ENCODE results near the gene PDE8B.

PDE8B gene

DNA sequence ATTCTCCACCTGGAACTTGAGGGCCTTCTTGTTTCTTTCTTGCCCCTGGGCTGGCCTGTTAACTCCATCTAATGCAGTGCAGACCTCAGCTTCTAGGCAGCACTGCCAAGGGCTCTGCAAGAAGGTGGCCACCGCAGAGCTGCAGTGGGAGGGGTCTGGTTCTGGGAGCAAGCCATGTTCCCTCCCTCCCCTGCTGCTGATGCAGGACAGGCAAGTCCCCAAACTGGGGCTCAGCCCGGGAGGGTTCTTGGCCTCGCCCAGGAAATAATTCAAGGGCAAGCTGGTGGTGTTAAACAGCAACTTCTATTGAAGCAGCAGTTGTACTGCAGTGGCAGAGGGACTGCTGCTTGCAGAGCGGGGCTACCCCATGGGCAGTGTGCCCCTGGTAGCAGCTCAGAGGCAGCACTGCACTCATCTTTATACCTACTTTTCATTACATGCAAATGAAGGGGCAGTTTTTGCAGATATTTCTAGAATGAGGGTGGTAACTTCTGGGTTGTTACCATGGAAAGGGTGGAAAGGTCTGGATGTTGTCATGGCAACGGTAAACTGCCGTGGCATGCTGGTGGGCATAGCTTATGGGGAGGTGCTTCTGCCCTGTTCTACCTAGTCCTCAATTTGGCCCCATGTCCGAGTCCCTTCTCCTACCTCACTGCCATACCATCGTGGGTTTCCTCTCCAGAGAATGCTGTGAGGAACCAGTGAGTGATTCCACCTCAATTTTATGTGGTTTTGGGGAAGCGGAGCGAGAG is 199.6 kb downstream of the PDE8B start:
- TF ChIP-seq, protein P1, sequence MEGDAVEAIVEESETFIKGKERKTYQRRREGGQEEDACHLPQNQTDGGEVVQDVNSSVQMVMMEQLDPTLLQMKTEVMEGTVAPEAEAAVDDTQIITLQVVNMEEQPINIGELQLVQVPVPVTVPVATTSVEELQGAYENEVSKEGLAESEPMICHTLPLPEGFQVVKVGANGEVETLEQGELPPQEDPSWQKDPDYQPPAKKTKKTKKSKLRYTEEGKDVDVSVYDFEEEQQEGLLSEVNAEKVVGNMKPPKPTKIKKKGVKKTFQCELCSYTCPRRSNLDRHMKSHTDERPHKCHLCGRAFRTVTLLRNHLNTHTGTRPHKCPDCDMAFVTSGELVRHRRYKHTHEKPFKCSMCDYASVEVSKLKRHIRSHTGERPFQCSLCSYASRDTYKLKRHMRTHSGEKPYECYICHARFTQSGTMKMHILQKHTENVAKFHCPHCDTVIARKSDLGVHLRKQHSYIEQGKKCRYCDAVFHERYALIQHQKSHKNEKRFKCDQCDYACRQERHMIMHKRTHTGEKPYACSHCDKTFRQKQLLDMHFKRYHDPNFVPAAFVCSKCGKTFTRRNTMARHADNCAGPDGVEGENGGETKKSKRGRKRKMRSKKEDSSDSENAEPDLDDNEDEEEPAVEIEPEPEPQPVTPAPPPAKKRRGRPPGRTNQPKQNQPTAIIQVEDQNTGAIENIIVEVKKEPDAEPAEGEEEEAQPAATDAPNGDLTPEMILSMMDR (IDR thresholded peaks at IDR 0.05; ENCODE audit: extremely low read depth, missing control alignments) = no peak
- DNase-seq (ENCODE audit: low spot score) = no peak

DNA sequence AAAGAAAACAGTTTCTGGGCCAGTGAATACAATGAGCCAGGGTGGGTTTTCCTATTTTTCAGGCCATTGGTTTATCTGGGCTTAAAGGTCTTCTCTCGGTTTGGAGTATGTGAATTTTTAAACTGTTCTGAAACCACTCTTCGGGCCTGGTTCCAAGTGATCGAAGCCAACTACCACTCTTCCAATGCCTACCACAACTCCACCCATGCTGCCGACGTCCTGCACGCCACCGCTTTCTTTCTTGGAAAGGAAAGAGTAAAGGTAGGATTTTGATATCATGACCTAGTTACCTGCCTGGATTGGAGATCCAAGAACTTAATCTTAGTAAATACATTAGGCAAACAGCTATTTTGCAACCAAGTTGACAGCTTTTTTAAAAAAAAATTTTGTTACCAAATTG is 202.6 kb downstream of the PDE8B start:
- TF ChIP-seq, protein P1 (IDR thresholded peaks at IDR 0.05; ENCODE audit: extremely low read depth, missing control alignments) = no peak
- DNase-seq (ENCODE audit: low spot score) = no peak

DNA sequence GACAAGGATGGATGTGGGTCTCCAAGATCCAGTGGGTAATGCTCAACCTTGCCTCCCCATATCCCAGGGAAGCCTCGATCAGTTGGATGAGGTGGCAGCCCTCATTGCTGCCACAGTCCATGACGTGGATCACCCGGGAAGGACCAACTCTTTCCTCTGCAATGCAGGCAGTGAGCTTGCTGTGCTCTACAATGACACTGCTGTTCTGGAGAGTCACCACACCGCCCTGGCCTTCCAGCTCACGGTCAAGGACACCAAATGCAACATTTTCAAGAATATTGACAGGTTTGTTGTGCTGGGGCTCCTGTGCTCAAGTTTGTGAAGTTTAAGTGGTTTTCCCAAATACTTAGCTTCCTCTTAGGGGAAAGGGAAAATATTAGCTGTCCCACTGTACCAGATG is 207.7 kb downstream of the PDE8B start:
- no peak for DNase-seq (ENCODE audit: low spot score)
- TF ChIP-seq, protein P1 (IDR thresholded peaks at IDR 0.05; ENCODE audit: extremely low read depth, missing control alignments) = no peak

DNA sequence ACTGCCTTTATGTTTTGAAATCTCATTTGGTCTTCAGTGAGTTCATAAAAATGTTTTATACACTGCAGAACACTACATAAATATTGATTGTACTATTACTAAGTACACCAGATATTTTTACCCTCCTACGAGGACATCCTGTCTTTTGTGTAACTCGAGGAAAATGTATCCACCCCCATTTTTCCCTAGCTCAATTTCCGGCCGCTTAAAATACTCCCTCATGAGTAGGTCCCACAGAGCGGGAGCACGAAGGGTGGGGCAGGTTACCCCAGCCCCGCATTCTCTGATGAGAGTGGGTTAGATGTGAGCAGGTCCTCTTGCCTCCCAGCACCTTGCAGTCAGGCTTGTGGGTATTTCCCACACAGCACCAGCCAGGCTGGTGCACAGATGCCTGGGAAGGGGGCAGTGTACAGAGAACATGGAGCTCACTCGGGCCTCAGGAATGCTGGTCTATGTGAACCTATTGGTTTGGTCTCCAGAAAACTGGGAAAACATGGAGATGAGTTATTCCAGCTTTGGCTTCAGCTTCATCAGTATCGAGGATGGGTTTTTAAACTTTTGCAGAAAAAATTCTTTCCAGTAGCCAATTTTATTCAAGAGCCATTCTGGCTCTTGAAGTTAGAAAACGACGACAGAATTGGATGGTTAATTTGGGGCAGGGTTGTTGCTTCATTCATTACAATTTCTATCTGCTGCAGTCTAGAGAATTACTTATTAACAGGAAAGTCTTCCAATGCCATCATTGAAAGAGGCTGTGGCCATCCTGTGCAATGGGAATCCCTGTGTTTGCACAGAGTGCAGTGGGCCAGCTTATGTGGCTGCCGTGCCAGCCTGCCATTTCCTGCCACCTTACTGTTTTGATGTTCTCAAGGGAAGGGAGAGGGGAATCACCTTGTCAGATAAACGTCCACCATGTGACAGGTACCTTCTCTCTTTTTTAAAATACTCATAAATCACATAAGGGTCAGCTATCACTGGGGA is 208.4 kb downstream of the PDE8B start:
- TF ChIP-seq, protein P1 (IDR thresholded peaks at IDR 0.05; ENCODE audit: extremely low read depth, missing control alignments) = no peak
- DNase-seq (ENCODE audit: low spot score) = no peak

DNA sequence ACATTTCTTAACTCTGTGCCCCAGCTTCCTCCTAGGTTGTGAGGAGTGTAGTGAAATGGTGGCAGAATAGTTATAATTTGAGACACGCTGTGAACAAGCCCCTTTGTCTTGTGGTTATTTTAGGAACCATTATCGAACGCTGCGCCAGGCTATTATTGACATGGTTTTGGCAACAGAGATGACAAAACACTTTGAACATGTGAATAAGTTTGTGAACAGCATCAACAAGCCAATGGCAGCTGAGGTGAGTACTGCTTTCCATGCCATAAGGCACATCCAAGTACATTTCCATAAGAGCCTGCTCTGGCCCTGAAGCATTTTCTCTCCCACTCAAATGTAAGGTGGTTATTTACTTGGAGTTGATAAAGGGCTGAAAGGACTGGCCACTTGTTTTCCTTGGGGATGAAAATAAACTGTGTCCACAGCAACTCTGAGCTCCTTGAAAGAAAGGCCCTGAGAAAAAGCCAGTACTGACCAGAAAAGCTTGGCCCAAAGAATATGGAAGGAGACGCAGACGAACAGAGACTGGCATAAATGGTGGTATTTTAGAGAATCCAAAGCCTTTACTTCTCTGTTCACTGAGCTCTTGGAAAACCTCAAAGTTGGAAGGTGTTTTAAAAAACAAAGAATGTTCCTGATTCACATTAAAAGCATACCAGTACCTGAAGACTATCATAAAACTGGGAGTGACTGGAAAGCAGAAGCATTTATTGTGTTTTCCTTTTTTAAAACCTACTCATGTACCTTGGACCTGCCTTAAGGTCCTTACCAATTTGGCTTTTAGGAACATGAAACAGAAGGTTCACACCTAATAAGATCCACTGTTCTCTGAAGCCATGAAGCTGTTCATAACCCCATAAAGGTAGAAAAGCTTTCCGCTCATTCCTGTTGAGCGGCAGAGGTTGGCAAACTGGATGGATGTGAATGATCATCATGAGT is 209.4 kb downstream of the PDE8B start:
- TF ChIP-seq, protein P1 (IDR thresholded peaks at IDR 0.05; ENCODE audit: extremely low read depth, missing control alignments) = no peak
- DNase-seq (ENCODE audit: low spot score) = no peak

DNA sequence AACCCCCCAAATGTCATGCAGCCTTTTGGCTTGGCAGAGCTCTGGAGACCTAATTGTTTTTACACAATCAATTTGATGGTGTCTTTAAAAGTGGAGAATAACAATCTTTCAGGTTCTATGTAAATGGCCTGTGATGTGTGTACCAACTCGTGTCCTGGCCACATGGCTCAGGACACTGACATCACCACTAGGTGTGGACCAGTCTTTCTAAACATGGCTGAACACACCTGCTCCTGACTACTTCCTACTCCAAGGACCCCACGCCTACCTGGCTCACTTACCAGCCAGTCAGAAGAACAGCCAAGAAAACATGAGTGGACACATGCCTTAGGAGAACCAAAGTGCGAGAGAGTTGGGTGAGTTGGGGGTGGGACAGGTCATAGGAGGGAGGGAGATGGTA is 210.5 kb downstream of the PDE8B start:
- no peak for DNase-seq (ENCODE audit: low spot score)
- TF ChIP-seq, protein P1 (IDR thresholded peaks at IDR 0.05; ENCODE audit: extremely low read depth, missing control alignments) = no peak
